Right hindlimb (tissue), 1 donor: ENCODE data around the gene CYTH1.
"Not testable (repeated sequence)": the region's sequence is repeated elsewhere in the genome, so short reads cannot be mapped to it uniquely, and the experiment has no call there.

ENCODE experiments used
- DNase-seq: peaks from one replicate; pipeline ENCODE4 v3.0.0-alpha.2; 2018

The CYTH1 gene

DNA sequence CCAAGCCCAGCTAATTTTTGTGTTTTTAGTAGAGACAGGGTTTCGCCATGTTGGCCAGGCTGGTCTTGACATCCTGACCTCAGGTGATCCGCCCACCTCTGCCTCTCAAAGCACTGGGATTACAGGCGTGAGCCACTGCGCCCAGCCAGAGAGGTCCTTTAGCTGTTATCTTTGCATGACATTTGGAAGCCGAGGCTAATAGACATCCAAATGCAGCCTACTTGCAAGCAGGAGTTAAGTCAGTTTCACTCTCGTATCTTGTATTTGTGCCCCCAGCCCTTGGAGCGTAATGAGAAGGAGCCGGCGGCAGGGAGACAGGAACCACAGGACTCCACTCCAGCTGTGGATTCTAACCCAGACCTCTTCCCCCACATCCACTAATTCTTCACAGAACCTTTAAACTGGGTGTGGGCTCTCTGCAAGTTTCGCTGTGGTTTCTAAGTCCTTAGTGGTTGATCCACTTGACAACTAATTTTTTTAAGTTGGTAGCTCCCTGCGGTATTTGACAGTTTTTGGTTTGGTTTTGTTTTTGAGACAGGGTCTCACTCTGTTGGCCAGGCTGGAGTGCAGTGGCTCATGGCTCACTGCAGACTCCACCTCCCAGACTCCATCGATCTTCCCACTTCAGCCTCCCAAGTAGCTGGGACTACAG is 3.1 kb upstream of the CYTH1 start:
- DNase-seq = peak; percentile 9

DNA sequence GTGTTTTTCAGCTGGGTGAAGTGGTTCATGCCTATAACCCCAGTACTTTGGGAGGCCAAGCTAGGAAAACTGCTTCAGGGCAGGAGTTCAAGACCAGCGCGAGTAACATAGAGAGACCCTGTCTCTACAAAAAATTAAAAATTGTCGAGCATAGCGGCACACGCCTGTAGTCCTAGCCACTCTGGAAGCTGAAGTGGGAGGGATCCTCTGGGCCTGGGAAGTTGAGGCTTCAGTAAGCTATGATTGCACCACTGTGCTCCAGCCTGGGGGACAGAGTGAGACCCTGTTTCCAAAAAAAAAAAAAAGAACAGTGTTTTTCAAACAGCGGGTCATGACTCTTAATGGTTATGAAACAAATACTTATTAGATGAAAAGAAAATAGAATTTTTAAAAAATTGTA is 2.3 kb upstream of the CYTH1 start:
- DNase-seq = peak; percentile 9

DNA sequence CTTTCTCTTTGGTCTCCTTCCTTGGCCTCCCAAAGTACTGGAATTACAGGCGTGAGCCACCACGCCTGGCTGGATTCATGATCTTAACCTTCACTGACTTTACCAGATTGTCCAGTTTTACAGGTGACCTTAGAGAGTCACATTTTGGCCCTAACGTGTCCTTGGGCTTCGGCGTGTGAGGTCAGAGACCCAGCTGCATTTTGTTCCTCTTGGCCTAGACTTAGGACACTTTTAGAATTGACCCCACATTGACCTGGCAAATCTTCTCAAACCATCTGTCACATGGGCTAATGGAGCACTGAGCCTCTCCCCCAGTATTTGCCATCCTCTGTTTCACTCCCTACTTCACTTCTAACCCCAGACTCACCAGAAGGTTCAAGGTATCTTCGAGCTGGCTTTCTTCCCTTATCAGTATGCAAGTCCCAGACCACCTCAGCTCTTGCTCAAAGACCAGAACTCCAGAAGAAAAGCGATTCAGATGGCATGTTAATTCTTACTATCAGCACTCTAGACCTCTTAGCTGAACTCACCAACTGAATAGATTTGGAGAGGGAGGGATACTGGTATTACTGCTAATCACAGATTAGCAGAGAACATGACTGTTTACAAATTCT is 1.7 kb upstream of the CYTH1 start:
- peak; percentile 17 for DNase-seq

DNA sequence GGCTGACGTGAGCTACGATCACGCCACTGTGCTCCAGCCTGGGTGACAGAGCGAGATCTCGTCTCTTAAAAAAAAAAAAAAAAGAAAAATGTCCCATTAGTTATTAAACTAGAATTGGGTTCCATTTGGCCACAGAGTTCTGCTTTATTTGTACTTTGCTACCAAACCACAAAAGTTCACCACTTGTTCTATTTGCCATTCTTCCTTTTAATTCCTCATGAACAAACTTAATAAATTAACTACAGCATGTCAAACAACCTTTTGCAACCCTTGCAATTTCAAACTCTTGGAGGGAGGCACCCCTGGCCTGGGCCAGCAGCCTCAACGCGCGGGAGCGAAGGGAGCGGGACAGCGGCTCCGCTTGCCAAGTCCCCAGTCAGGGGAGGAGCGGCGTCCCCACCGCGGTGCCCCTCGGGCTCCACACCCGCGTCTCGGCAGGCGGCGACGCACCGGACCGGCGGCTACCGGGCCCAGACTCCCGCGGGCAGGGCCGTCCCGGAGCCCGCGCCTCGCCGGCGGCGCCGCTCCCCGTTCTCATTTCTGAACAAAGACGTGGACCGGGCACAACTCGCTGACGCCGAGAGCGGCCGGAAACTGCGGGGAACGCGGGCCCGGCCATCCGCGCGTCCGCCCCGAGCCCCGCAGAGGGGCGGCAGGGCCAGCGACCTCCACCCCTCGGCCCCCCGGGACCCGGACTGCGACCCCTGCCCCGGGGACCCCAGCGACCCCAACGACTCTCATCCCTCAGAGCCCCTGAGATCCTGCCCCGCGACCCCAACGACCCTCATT is 775 bp downstream of the CYTH1 start:
- DNase-seq = peak; percentile 54

DNA sequence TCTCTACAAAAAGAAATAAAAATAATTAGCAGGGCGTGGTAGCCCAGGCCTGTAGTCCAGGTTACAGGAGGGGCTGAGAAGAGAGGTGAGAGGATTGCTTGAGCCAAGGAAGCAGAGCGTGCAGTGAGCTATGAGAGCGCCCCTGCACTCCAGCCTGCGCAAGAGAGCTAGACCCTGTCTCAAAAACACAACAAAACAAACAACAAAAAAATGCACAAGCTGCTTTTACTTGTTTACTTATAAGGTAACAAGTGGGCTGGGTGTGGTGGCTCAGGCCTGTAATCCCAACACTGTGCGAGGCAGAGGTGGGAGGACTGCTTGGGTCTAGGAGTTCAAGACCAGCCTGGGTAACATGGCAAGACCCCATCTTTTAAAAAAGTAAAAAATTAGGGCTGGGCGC is 1.7 kb downstream of the CYTH1 start:
- DNase-seq = peak; percentile 8

DNA sequence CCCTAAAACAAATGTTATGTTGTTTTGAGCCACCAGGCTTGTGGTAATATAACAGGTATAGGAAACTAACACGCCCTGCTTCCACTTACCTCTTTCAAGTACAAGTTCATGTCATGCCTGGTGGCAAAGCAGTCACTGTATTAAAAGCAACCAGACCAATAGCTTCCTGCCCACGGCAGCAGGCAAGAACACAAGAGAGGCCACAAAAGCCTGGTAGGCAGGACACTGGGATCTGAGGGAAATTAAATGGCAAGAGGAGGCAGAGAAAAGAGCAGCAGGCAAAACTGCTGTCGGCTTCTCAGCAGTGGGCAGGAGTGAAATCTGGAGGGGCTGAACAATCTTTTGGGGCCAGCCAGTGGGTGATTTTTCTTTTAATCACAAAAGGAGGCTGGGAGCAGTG is 2.2 kb downstream of the CYTH1 start:
- peak; percentile 22 for DNase-seq

DNA sequence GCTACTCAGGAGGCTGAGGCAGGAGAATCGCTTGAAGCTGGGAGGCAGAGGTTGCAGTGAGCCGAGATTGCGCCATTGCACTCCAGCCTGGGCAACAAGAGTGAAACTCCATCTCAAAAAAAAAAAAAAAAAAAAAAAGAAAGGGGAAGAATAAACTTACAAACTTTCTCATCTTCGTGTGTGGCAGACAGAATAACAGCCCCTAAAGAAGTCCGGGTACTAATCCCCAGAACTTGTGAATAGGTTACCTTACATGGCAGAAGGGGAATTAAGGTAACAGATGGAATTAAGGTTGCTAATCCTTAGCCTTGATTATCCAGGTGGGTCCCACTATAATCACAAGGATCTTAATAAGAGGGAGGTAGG is 2.8 kb downstream of the CYTH1 start:
- DNase-seq = not testable (repeated sequence)

DNA sequence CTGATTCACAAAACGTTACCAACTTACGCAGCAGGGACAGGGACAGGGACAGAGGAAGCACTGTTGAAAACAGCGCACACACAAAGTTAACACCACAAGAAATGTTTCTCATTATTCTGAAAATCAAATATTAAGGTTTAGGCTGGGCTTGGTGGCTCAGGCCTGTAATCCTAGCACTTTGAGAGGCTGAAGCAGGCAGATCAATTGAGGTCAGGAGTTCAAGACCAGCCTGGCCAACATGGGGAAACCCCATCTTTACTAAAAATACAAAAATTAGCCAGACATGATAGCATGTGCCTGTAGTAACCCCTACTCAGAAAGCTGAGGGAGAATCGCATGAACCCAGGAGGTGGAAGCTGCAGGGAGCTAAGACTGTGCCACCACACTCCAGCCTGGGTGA is 4.2 kb downstream of the CYTH1 start:
- no peak for DNase-seq

DNA sequence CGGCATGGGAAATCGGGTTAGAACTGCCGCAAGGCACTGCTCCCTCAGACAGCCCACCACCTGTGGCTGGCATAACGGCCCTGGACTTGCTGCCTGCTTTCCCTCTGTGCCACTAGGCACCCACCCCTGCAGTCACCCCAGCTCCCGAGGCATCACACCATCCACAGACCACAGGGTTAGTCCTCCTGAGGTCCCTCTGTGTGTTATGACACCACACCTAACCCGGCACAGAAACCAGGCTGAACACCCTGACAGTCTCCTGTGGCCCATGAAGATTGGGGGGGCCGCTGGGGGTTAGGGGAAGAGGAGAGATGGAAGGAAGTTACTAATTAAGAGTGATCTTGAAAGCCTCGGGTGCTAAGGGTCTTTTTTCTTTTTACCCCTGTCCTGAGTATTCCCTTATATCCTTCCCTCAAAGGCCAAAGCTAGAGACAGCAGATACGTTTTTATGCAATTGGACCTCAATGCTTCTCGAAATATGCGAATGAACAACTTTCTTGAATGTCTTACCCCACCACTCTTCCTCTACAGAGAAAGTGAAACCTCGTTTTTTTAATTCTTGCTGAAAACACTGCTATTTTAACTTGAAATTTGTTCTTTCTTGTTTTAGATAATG is 7.0 kb downstream of the CYTH1 start:
- DNase-seq = no peak

DNA sequence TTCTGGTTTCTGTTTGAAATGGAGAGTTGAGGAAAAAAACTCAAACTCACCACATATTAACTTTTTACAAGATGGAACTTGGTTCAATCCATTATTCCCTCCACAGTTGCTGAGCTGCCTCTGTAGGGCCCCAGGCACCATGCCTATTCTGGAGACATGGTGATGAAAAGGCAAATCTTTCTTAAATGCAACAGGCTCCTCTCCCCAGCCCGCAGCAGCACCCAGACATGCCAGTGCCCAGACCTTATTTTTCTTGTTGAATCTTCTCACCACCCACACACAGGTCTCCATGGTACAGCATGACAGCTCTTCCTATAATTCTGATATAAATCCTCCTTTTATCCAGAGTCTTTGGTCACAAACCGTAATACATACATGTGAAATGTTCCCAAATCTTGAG is 7.6 kb downstream of the CYTH1 start:
- no peak for DNase-seq

DNA sequence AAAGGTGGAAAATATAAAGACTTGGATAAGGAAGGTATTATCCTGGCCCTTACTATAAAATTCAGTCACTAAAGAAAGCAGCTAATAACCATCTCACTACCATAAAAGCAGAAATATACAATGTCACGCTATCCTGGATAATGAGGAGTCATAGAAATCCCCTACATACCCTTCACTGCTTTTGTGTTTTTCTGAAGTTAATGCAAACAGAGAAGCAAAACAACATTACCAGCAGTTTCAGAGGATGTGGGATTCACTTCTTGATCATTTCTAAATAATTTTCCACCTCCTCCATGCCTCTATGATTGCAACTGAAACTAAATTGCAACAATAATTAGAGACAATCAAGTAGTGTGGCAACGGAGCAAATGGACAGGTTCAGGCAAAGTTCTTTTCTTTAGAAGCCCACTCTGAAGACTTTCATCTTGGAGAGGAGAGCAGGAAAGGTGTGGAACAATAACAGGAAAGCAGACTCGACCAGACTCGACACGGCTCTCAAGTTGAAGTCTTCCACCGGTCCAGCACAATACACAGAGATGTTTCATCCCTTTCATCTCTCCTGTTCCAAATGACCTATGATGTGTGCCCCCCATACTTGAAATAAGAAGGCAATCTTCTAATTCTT is 10.2 kb downstream of the CYTH1 start:
- no peak for DNase-seq

DNA sequence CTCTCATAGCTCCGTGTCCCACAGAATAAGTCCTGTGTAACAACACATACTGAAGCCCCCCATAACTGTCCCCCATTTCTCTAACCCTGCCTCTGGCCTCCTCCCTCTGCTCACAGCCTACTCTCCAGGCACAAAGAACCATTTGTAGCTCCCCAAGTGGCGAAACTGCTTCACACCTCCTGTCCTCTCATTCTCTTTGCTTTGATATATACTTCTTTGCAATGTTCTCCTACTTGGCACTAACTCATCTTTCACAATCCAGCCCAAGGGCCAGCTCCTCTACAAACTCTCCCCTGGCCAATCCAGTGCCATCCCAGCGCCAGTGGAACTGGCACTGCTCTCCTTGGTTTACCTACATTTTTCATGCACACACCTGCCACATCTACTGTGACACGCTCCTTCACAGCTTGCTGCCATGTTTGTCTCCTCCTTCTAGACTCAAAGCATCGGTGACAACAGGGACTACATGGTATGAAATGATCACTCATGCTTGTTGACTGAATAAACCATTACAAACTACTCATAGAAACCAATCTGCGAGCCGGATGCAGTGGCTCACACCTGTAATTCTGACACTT is 12.8 kb downstream of the CYTH1 start:
- DNase-seq = no peak

DNA sequence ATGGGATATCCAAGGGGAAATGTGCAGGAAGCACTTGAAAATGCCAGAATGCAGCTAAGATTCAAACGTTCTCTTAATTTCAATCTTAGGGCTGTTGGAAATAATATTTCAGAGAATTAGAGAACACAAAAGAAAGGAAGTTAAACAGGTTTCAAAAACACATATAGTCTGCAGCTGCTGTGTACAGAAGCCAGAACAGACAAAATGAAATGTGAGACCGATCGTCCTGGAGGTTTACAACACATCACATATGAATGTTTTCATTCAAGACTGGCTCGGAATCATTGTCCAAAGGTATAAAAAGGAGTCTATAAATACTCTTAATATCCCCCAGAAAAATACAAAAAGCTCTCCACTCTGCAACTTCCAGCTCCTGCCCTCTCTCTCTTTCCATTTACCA is 14.3 kb downstream of the CYTH1 start:
- DNase-seq = no peak

DNA sequence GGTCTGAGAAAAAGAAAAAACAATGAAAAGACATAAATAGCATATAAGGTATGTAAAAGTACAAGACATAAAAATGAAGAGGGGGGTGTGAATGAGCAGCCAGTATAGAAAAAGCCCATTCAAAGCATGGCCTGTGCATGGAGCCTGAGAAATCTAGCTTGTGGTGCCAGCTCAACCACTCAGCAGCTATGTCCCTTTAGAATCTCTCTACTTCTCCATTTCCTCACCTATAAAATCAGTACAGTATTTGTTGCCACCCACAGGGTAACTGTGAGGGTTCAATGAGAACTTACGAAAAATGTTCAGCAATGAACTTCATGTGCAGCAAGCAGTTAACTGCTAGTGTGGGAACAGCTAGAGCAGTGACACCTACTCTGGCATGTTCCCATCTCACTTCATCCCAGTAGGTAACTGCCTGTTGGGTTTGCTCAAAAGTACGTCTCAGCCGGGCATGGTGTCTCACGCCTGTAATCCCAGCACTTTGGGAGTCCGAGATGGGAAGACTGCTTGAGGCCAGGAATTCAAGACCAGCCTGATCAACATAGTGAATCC is 15.3 kb downstream of the CYTH1 start:
- DNase-seq = no peak

DNA sequence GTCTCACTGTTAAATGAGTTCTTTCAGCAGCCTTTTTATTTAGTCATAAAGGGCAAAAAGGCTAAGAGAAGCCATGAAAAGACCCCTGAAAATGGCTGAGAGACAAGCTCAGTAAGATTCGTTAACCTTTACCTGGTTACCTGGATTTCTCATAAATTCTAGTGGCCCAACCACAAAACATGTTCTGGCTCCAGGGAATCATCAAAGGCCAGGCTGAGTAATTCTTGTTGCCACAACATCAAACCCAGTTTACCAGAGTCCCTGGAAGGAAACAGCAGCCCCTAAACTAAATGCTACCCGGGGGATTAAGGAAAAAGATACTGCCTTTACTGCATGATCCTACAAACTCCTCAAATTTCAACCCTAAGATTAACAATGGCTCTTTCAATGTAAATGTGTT is 15.8 kb downstream of the CYTH1 start:
- DNase-seq = no peak

DNA sequence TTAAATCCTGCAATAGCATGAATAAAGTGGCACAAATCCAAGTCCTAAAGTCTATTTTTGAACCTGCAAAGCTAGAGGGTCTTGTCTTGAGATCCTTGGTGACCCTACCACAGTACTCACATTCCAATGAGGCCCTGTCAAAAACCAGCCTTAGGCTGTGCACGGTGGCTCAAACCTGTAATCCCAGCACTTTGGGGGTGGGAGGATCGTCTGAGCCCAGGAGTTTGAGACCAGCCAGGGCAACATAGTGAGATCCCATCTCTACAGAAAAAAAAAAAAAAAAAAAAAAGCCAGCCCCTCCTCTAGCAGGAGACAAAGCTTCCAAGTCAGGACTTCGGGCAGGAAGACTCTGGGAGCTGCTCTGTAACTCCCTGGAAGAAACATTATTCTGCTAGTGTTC is 16.3 kb downstream of the CYTH1 start:
- no peak for DNase-seq

DNA sequence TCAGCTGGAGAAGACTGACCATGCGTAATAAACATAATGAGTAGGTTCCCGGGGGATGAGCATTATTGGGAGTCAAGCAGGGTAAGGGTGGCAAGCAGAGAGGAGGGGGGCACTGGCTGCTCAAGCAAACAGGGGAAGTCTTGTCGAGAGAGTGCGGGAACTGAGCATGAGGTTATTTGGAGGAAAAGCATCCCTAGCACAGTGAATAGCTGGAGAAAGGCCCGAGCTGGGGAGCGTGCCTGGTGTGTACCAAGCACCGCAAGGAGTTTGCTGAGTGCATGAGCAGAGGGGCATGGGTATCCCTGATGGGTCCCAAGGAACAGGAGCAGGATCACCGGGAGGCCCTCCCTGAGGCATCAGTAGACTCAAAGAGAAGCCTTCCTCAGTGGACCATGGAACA is 17.2 kb downstream of the CYTH1 start:
- no peak for DNase-seq

DNA sequence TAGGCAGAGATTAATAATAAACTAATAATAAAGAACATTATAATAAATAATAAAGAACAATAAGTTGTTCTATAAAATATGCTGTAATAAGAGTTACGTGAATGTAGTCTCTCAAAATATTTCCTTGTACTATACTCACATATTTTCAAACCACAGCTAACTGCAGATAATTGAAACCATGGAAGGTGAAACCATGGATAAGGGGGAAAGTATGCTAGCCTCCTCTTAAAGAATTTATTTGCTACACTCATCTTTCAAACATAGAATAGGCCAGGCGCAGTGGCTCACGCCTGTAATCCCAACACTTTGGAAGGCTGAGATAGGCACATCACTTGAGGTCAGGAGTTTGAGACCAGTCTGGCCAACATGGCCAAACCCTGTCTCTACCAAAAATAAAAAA is 18.5 kb downstream of the CYTH1 start:
- DNase-seq = no peak

DNA sequence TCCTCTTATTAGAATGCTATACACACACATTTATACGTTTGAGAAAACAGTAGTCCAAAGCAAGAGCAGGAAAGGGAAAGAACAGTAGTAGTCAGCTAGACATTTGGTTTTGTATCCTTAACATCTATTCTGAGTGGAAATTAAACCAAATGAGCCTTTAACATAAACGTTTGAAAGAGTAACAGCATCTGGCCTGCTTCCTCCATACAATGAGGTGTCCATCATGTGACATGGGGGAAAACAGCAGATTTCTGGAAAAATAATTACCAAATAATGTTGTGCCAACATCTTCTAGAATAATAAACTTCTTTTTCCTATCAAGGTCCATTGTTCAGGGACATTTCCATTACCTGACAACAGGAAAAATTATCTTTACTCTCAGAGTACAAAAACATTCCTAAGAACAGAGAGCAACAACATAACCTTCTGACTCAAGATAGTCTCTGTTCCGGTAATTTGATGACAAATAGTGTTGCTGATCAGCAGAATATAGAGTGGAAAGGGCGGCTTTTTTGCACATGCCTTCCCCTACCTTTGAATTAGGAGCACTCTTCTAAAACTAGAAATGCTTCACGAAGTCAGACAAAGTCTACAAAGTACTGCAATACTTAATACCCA is 20.2 kb downstream of the CYTH1 start:
- no peak for DNase-seq

DNA sequence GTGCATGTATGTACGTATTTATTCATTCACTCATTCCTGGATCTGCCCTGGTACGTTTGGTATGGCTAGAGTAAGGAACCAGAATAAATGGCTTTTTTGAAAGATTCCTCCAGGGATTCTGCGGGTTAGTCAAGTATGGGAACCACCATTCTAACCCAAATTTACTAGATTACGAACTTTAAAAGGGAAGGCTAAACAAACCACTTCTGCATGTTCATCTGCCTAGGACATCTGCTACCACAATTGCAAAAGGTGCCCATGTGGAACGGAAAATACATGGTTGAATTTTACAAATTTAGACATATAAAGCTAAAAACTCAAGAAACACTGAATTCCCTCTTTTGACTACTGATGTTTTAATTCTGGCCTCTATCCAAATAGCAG is 22.1 kb downstream of the CYTH1 start:
- no peak for DNase-seq

DNA sequence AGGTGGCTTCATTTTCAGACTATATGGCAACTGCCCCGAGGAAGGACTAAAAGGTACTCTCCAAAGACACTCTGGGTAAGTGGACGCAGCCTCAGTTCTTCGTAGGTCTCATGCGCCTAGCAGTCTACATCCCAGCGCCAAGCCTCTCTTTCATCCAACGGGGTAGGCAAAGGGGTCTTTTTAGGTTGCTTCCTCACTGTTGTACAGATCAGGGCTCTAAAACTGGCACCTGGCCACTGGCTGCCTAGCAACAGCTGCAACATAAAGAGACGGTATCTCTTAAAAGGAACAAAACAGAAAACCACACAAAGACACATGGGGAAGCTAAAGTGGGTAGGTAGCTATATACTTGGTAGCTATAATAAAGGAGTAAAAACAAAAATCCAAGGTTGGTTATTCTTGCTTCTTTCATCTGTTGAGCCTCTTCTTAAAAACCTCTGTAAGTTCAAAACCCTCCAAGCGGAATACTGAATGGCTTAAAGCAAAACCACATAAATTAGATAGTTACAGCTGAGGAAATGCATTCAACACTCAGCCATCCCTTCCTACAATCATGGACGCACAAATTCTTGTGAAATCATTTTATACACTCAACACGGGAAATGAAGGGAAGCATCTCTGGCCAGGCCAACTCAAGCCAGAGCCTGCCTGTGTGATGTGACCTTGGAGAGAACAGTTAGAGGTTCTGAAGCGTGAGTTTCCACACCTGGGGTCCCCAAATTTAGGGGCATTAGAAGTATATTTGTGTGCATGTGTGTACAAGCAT is 22.7 kb downstream of the CYTH1 start:
- DNase-seq = peak; percentile 84
